D721Med (cell line): Measurements from ENCODE around the gene ADTRP.

Source experiments
- DNase-seq: peaks from one replicate; pipeline ENCODE4 v3.0.0; 2011; ENCODE audit warnings: low spot score; ENCODE audit not compliant: insufficient read length
- FAIRE-seq: peaks from 2 replicates; lab custom pipeline; 2011; peaks lifted over from hg19 to GRCh38; lab: Jason Lieb, UNC
- CTCF ChIP-seq: IDR thresholded peaks from 2 replicates; pipeline ENCODE4 v1.5.1; 2012; ENCODE audit warnings: mild to moderate bottlenecking, control low read depth; ENCODE audit not compliant: insufficient read depth; ENCODE audit errors: missing control alignments

ADTRP gene

GRCh38 chr6:11795403-11795802, 16.8 kb upstream of the ADTRP start:
- DNase-seq = no peak
- FAIRE-seq = no peak
- no peak for TF ChIP-seq CTCF

GRCh38 chr6:11793277-11793676, 14.7 kb upstream of the ADTRP start:
- no peak for FAIRE-seq

GRCh38 chr6:11791354-11792107, 12.9 kb upstream of the ADTRP start:
- no peak for DNase-seq
- no peak for TF ChIP-seq CTCF
- FAIRE-seq = no peak

More at GRCh38 chr6:11793277-11793676, 14.7 kb upstream of the ADTRP start:
- DNase-seq = no peak
- TF ChIP-seq CTCF = no peak

GRCh38 chr6:11789744-11790143, 11.1 kb upstream of the ADTRP start:
- no peak for FAIRE-seq
- TF ChIP-seq CTCF = no peak
- DNase-seq = no peak

GRCh38 chr6:11788043-11788442, 9.4 kb upstream of the ADTRP start:
- FAIRE-seq = no peak
- no peak for TF ChIP-seq CTCF
- no peak for DNase-seq

- no peak for TF ChIP-seq CTCF
- no peak for FAIRE-seq
- DNase-seq = no peak
Measured at GRCh38 chr6:11785774-11786579, 7.4 kb upstream of the ADTRP start.

- TF ChIP-seq CTCF = no peak
- DNase-seq (no peak), FAIRE-seq (no peak)
Measured at GRCh38 chr6:11785415-11785773, 6.8 kb upstream of the ADTRP start.
